Psoas muscle (tissue), 8 donors: ENCODE data around the gene COL19A1. TPM values are rescaled to one million over a fixed set of nuclear protein-coding genes. Genes with fewer than 3 reads are reported as not detected.

Experiments
- ATAC-seq, 4 donors: fragments of 200-7000 bp; cut with Tn5 transposase; one replicate each; pipeline ENCODE4 v1.9.1; 2020; ENCODE audit warnings: moderate library complexity in 3 of 4, mild to moderate bottlenecking in 2 of 4
- DNase-seq, 2 donors: peaks; one replicate each; pipeline ENCODE4 v3.0.0-alpha.2; 2020
- H3K27ac ChIP-seq: fragments of 200-600 bp; one replicate; pipeline ENCODE4 v1.8.0; 2022
- H3K27me3 ChIP-seq, 3 donors: fragments of 200-600 bp in 1 of 3; one replicate each; pipeline versions ENCODE4 v1.6.1 to v1.8.0; 2013 to 2022; ENCODE audit warnings: low read length in 2 of 3, mild to moderate bottlenecking in 2 of 3, moderate library complexity in 1 of 3; ENCODE audit not compliant: insufficient read depth in 3 of 3
- H3K36me3 ChIP-seq, 2 donors: fragments of 200-600 bp in 1 of 2; one replicate each; pipeline versions ENCODE4 v1.6.1 to v1.8.0; 2013 to 2022; ENCODE audit warnings: low read depth in 1 of 2, mild to moderate bottlenecking in 1 of 2, moderate library complexity in 1 of 2; ENCODE audit not compliant: insufficient read depth in 1 of 2
- H3K4me1 ChIP-seq: fragments of 200-600 bp; one replicate; pipeline ENCODE4 v1.8.0; 2022
- H3K4me3 ChIP-seq: fragments of 200-600 bp; one replicate; pipeline ENCODE4 v1.8.0; 2022; ENCODE audit warnings: mild to moderate bottlenecking
- H3K9me3 ChIP-seq: fragments of 200-600 bp; one replicate; pipeline ENCODE4 v1.8.0; 2022
- WGBS, 3 donors: extraction: QIAGEN DNeasy Blood & Tissue Kit; methylation state at CpG; one replicate each; pipeline versions ENCODE4 v1.1.6 to v1.1.7; 2013; 5-methylcytosine and 5-hydroxymethylcytosine counted together
- intact Hi-C, 2 donors: fragments of 100-400 bp; cut with DNase I; formaldehyde crosslinking; loops; one replicate each; pipeline versions ENCODE4 v1.11.0 to v1.14.2; 2022
- polyA plus RNA-seq, 3 donors: library from polyadenylated mRNA; stranded (reverse); fragments of 200-250 nt; gene quantifications; one replicate each; pipeline ENCODE4 v1.2.3, GENCODE V29; 2013
- total RNA-seq, 4 donors: library from RNA; stranded (reverse); fragmentation: NEBNext Ultra II Directional in 2 of 4; extraction: Animal tissue kit (Norgen Biotek cat#: 25700) in 2 of 4; gene quantifications; one replicate each; pipeline versions ENCODE4 v1.2.1 to v1.2.4, GENCODE V29; 2021 to 2023
- TF ChIP-seq, protein P1 (sequence below): fragments of 200-600 bp; IDR thresholded peaks from one replicate; pipeline ENCODE4 v1.8.0; 2022; ENCODE audit warnings: antibody characterized with exemption
- donor health status: healthy with polysubstance abuse.
- donor health status: DM: no; HTN: no; CAD: no; lungs with moderate emphysema.
- donor health status: Bipolar disorder and iron deficiency.
- donor health status: healthy.
- donor health status: DM: yes; HTN: yes; CAD: no.
- donor health status: DM: no; HTN: no; CAD: no.
- donor health status: DM: no; HTN: no; CAD: no.
- donor health status: DM: yes; HTN: yes; CAD: no.

The COL19A1 gene
- total and polyA plus RNA-seq, 7 donors, result 0.01 to 10.3 (median 0.33) TPM

DNA sequence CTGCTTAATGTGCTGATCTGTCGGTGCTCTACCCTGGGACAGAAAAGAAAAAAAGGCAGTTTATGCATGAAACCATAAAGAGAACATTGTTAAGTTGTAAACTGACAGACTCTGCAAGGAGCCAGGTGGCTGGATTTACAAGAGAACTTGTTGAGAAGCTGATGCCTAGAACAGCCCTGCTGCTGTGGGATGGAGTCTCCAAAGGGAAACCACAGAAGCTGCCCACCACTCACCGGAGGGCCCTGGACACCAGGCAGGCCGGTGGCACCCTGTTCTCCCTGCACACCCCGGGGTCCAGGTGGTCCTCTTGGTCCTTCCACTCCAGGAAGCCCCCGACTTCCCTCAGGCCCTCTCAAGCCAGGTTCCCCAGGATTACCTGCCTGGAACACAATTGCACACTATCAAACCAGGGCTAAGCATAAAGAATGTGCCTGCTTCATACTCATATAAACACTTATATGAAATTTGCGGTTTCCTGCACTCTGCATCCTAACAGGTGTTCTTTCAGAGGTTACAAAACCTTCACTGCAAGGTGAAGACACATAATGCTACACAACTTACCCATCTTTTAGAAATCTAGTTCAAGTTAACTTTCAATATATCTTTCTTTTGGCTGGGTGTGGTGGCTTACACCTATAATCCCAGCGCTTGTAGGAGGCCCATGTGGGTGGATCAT, 368.3 kb downstream of the COL19A1 start:
- H3K4me1 ChIP-seq, result no peaks in the 10 kb centered on the region
- no peak overlapping the region for H3K4me3 ChIP-seq
- no peaks in the 10 kb centered on the region for H3K27me3 ChIP-seq
- intact Hi-C loops, result no loop called here
- no peaks in the 10 kb centered on the region for H3K36me3 ChIP-seq
- DNase-seq (no peak), ATAC-seq (no peak)
- TF ChIP-seq, protein P1, sequence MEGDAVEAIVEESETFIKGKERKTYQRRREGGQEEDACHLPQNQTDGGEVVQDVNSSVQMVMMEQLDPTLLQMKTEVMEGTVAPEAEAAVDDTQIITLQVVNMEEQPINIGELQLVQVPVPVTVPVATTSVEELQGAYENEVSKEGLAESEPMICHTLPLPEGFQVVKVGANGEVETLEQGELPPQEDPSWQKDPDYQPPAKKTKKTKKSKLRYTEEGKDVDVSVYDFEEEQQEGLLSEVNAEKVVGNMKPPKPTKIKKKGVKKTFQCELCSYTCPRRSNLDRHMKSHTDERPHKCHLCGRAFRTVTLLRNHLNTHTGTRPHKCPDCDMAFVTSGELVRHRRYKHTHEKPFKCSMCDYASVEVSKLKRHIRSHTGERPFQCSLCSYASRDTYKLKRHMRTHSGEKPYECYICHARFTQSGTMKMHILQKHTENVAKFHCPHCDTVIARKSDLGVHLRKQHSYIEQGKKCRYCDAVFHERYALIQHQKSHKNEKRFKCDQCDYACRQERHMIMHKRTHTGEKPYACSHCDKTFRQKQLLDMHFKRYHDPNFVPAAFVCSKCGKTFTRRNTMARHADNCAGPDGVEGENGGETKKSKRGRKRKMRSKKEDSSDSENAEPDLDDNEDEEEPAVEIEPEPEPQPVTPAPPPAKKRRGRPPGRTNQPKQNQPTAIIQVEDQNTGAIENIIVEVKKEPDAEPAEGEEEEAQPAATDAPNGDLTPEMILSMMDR, result no peak
- no peak overlapping the region for H3K27ac ChIP-seq
- whole genome bisulfite sequencing, 3 donors, result 80 to 83% (median 82%) methylated on average over 7 of the region's 7 CpGs
- no peaks in the 10 kb centered on the region for H3K9me3 ChIP-seq

DNA sequence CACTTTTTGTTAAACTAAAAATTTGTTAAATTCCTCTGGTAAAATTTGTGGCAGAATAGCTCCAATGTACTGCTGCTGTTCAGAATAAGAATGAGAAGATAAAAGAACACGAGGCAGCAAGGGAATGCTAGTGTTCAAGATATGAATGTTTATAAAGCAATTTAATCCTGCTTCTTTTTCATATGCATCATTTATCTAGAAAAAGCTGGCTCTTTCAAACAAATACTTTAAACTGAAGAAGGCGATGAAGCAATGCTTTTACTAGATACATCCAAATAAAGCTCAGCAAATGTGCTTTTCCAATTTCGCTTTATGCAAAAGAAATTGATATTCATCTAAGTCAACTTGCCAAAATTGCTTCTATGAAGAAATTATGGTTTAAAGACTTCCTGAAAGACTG, 370.0 kb downstream of the COL19A1 start:
- TF ChIP-seq, protein P1, result no peak
- H3K4me1 ChIP-seq, result no peaks in the 10 kb centered on the region
- intact Hi-C loops, result no loop called here
- H3K9me3 ChIP-seq, result no peaks in the 10 kb centered on the region
- H3K4me3 ChIP-seq, result no peak overlapping the region
- no peak overlapping the region for H3K27ac ChIP-seq
- DNase-seq (no peak), ATAC-seq (no peak)
- H3K36me3 ChIP-seq, result no peaks in the 10 kb centered on the region
- H3K27me3 ChIP-seq, result no peaks in the 10 kb centered on the region
- WGBS, 3 donors, result 91% methylated on average over 3 of the region's 3 CpGs

DNA sequence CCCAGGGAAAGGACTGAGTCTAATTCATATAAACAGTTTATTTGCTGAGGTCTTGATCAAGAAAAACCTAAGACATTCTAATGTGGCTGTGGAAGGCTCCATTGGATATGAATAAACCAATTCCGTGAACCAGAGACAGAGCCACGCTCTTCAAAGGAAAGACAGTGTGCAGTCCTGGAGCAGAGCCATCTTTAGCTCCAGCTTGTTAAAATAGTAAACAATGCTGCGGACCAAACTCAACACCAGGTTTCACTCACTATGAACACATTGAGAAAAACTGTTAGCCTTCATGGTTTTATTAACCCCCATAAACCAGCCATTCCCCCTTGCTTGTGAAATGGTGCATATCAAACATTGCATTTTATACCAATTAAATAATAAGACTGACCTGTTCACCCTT, 374.7 kb downstream of the COL19A1 start:
- DNase-seq, result no peak
- H3K27ac ChIP-seq, result no peak overlapping the region

DNA sequence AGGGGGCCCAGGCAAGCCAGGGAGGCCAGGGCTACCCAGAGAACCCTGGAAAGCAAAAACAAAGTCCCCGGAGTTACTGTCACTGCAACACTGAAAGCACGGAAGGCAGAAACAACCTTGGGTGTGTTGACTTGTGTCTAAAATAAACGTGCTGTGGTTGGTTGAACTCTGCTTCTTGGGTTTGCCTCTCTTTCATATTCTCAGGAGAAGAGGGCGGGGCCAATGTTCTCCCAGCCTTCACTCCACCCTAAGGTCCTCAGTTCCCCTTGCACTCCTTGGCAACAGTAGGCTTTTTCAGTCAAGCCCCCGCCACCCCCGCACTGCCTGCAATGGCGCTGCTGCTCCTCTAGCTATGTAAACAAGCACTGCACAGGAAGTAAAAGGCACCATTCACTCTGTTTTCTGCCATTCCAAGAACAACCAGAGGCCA, 375.6 kb downstream of the COL19A1 start:
- 79 to 82% (median 80%) methylated on average over 7 of the region's 7 CpGs for WGBS, 3 donors
- TF ChIP-seq, protein P1, result no peak
- H3K27me3 ChIP-seq, result no peaks in the 10 kb centered on the region
- no peak overlapping the region for H3K4me3 ChIP-seq
- H3K27ac ChIP-seq, result no peak overlapping the region
- no peaks in the 10 kb centered on the region for H3K9me3 ChIP-seq
- no peaks in the 10 kb centered on the region for H3K4me1 ChIP-seq
- DNase-seq, result no peak
- intact Hi-C loops, result no loop called here
- no peaks in the 10 kb centered on the region for H3K36me3 ChIP-seq
- ATAC-seq, result no peak

More for the DNA sequence above, 374.7 kb downstream of the COL19A1 start:
- no peak for ATAC-seq
- intact Hi-C loops, result no loop called here
- Histone ChIP-seq H3K4me1 (no peaks in the 10 kb centered on the region), H3K36me3 (no peaks in the 10 kb centered on the region), H3K4me3 (no peak overlapping the region), H3K27me3 (no peaks in the 10 kb centered on the region), H3K9me3 (no peaks in the 10 kb centered on the region)
- 57 to 65% (median 61%) methylated on average over 3 of the region's 3 CpGs for WGBS, 3 donors
- TF ChIP-seq, protein P1, result no peak

DNA sequence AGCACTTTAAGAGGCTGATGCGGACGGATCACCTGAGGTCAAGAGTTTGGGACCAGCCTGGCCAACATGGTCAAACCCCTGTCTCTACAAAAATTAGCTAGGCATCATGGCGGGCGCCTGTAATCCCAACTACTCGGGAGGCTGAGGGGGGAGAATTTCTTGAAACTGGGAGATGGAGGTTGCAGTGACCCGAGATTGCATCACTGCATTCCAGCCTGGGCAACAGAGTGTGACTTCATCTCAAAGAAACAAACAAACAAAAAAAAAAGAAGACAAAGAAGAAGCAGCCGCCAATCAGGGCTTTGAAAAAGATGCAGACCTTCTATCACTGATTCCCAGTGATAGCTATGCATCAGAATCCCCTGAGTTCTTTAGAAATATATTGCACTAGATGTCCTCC, 379.8 kb downstream of the COL19A1 start:
- no peak overlapping the region for H3K27ac ChIP-seq
- no peak for DNase-seq
- H3K27me3 ChIP-seq, result no peaks in the 10 kb centered on the region
- 93 to 97% (median 96%) methylated on average over 7 of the region's 7 CpGs for WGBS, 3 donors
- no peaks in the 10 kb centered on the region for H3K36me3 ChIP-seq
- no peaks in the 10 kb centered on the region for H3K9me3 ChIP-seq
- H3K4me3 ChIP-seq, result no peak overlapping the region
- ATAC-seq, result no peak
- intact Hi-C loops, result no loop called here
- TF ChIP-seq, protein P1, result no peak
- no peaks in the 10 kb centered on the region for H3K4me1 ChIP-seq
